Hematopoietic multipotent progenitor cell treated with erythropoietin and hydrocortisone succinate and interleukin-3 and kit ligand, for 8 days (in vitro differentiated cells): ENCODE results near the gene SMCO4.
A peak's percentile ranks its signal among the peaks of the same experiment; 100 is the strongest.

ENCODE experiments used
- DNase-seq: peaks from one replicate; pipeline ENCODE4 v3.0.0-alpha.2; 2015

Gene SMCO4

DNA sequence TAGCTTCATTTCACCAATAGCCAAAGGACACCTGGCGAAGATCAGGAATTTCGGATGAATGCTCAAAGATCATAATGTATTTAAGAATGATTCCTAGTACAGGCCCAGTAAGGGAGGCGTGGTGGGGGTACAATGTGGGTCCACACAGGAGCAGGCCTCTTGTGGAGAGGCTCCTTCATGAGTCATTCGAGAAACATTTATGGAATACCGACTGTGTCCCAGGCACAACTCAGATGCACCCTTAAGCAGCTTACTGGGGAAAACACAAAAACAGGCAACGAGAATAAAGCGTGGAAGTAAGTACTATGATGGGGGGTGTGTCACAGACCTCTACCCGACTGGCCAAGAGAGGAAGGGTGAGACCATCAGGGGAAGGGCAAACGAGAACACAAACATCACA, 44.5 kb downstream of the SMCO4 start:
- DNase-seq, result no peak

DNA sequence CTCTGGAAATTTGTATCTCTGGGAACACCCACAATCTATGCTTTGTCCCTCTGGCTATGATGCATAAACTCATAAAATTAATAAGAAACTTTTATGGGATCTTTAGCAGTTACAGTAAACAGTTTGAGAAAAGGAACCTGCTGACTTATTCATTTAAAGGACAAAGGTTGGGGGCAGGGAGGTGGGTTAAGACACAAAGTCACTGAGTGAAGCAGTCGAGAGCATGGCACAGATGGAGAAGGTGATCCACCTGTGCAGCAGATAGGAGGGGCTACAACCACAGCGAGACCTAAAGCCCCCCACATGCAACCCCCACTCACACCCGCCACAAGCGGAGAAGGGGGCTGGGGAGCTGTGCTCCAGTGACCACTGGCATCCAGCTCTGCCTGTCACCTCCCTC, 45.0 kb downstream of the SMCO4 start:
- no peak for DNase-seq

DNA sequence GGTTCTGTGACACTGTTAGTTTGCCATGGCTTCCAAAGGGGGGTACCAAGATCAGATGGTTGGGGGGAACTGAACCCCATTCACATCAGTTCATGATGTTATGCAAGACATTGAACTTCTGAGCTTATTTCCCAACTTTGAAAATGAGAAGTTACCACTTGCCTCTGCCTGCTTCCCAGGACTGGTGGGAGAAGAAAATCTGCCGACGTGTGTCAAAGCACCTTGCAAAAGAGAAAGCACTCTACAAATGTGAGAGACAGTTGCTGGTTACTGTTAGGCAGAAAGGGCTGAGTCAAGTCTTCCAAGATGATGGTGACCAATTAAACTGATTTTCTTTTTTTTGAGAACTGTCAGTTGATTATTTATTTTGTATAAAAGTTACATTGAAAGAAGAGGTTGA, 45.6 kb downstream of the SMCO4 start:
- DNase-seq, result no peak

DNA sequence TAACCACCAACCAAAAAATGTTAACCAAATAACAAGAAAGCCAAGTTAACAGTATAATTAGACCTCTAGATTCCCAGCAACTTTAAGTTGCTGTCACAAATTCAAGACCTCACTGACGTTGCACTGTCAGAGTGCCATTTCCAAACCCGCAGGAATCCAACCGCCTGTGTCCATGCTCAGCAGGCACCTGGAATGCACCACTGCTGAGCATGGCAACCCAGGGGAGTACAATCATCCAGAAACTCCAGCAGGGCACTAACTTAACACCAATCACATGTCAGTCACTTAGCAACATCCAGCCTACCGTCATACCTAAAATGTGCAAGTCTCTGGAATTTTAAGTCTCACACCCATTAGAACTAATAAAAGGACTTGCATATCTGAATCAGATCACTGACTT, 48.8 kb downstream of the SMCO4 start:
- DNase-seq, result no peak

DNA sequence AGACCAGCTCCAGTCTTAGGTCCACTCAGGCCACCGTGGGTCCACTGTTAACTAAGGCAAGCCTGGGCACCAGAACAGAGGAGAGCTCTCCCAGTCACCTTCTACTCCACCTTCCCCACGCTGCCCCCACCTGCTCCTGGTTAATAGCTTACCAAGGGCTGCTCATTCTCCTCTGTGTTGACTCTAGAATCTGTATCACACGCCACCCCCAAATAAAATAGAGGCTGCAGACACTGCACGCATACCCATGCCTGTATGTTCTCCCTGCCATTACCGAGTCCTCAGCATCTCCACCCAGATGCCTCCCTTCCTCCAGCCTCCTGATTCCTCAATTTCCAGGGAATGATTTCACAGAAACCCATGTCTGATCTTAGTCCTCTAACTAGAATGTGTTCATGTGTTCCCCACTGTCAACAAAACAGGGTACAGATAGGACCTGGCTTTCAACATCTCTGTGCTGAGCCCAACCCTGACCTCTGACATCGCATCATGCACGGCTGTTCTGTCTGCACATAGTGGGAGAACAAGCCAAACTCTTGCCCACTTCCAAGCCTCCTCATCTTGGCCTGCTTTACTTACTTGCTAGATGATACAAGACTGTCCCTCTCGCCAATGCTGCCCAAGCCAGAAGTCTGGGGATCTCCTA, 49.8 kb downstream of the SMCO4 start:
- DNase-seq, result no peak

DNA sequence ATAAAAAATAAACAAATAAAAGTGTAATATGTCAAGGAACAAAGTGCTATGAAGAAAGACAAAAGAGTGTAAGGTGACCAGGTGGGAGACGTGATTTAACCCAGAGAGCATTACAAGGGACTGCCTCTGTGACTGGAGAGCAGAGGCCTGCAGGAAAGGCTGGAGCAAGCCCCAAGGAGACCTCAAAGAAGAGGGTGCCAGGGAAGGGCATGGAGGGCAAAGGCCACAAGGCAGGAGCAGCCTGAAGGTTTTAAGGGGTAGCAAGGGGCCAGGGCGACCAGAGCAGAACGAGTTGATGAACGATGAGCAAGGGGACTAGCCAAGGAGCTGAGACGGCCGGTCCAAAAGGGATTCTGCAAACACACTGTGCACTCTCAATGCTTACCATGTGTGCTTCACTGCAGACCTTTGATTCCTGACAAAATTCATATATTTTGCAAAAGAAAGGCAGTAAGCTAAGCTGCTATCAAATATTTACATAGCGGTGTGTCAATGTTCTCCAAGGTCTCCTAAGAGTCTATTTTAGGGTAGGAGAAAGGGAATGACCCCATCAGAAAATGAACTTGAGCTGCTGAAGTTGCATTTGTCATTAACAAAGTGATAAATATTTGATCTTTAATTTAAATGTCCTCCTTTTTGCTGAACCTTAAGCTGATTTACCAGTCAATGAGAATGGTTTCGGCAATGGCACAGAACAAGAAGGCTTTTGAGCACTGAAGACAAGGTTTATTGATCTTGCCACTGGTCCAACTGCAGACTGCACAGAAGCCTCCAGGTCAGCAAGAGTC, 50.5 kb downstream of the SMCO4 start:
- DNase-seq, result no peak

DNA sequence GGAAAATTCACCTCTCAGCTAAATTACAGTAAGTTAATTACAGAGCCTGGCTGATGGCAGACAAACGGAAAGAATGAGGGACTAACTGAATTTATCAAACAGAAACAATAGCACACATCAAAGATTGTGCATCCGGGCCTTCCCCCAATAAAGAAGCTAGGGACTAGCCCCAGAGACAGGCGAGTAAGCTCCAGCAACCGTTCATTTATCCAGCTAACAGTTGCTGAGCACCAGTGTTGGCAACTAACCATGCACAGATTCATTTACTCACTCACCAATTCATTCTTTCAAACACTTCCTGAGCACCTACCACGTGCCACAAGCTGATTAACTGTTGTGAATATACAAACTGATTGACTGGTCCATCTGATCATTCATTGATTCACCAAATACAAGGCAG, 51.2 kb downstream of the SMCO4 start:
- DNase-seq, result no peak

DNA sequence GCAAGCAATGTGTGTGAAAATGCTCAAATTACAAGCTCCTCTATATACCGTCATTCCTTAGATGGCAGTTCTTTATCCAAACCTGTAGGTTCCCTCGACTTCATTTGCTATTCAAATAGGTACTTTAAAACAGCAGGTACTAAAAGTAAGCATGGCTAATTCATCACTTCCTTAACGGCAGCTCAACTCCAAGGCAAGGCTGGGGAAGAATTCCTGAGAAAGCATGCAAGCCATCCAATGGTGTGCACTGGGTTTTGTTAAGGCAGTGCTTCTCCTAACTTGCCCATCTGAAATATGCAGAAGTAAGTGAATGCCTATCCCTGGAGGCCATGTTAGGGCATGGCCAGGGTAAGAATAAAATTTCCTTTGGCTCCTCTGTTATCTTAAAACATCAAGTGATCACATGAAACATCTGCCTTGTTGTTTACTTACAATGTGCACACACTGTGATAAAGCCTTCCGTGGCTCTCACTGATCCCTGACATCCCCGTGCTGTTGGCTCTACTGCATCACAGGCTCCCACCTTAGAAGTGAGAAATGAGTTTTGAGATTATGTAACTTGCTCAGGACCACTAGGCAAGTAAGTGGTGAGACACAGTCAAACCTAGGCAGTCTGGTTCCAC, 52.1 kb downstream of the SMCO4 start:
- peak; percentile 38 for DNase-seq

DNA sequence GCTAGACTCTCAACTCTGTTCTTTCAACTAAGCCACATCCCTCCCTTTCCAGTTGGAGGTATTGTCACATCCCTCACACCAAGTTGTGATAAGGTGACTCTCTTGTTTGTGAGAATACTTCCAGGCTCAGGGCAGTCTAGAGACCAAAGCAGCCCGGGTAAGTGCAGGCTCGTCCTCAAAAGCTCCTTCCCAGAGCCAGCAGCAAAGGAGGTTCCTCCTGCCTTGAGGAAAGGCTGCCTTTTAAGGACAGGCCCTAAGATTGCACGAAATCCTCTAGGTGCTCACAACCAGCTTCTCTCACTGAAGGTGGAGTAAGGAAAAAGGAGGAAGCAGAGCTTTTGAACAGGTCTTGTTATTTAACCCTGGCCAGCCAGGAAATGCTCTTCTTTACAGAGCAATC, 53.4 kb downstream of the SMCO4 start:
- DNase-seq, result no peak

DNA sequence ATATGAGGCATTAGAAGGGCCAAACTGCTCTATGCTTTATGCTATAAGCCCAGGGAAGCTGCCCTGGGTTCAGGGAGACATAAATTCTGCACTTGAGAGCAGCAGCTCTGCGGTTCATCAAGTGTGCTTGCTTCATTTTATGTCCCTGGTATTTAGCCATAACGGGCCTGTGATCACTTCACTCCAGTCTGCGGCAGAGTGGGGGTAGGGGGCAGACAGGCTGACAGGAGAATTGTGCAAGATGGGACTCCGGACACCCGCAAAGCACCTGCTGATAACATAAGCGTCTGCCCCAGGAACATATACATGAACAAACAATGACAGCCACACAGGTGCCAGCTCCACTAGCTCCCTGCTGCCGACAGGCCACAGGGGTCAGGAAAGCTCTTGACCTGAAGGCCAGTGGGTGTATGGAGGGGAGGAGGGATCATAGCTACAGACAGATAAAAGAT, 56.1 kb downstream of the SMCO4 start:
- no peak for DNase-seq

DNA sequence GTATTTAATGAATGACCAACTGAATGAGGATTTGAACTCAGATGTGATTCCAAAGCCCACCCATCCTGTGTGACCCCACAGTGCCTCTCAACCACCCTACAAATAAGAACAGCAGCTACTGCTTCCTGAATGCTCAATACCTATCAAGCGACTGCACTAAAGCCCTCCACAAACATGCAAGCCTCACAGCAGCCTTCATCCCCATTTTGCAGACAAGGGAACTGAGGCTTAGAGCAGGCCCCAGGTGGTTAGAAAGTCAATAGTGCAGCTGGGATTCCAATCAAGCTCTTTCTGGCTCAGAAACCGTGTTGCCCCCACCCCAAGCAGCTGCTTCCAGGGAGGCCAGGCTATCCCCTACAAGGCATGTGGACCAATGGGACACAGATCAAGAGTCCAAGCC, 57.2 kb downstream of the SMCO4 start:
- DNase-seq, result no peak

DNA sequence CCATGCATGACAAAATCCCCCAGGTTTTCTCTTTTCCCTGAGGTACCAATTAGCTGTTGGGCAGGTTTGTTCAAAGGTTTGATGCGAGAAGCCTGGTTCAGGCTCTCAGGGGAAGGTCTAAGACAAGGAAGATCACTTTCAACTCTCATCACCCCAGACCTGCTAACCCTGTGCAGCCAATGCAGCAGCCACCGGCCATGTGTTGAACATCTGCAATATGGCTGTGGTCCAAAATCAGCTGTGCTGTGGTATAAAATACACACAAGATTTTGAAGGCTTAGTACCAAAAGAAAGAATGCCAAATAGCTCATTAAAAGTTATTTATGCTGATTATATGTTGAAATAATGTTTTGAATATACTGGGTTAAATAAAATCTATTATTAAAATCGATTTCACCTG, 58.5 kb downstream of the SMCO4 start:
- no peak for DNase-seq

DNA sequence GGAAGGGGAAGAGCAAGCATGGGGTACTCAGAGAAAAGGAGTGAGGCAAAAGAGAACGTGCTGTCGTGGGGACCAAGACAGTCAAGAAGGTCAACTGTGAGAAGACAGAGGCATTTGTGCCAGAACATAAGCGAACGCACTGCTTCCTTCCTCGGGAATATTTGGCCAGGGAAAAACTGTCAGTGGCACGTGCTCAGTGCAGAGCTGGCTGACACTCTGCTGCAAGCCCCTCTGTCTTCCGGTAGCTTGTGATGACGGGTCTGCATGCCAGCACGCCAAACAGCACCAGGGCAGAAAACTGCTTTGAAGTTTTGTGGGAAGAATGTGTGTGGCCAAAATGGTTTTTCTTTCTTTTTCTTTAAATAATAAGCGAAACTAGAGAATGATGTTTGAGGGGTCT, 60.6 kb downstream of the SMCO4 start:
- no peak for DNase-seq

DNA sequence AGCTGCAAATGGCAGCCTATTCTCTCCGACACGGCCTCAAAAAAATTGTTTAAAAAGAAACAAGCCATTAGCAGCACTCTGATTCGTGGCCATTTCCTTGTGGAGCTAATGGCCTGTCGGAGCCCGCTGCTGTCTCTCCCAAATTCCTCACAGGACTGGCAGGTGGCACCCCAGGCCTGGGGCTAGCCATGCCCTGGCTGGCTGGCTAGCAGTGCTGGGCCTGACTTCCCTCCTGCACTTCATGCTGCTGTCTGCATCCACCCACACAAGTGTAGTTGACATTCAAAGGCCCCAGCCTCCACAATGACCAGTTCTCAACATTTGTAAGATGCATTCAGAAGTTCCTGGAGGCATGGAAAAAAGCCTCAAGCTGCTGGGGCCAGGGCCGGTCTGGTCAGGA, 61.5 kb downstream of the SMCO4 start:
- DNase-seq, result no peak

DNA sequence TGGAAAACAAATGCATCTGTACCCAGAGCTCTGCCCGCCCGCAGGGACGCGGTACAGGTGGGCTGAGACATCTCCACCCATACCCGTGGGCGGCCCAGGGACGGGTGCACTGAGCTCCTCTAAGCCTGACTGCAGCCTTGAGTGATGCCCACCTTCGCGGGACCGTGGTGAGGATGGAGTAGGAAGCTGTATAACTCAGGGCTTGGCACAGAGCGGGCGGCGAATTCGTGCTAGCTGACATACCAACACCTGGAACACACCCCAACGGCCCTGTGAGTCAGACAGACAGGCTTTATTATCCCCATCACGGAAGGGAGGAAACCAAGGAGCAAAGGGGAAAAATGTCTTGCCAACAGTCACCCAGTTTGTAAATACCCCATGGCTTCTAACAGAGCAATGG, 61.9 kb downstream of the SMCO4 start:
- no peak for DNase-seq

DNA sequence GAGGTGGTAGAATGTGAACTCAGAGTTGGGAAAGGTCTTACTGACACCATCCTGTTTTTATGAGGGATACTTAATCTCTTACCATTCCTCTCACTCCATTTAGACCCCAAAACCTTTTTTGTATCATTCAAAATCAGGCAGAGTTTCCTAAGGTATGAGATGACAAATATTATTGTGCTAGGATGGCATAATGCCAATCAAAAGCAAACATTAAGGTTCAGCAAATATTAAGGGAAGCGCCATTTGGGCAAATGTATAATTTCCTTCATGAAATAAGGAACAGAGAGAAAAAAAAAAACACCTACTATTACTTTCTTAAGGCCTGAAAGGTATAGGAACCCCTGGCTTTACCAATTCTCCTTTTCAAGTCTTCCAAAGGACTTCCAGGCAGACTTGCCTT, 62.4 kb downstream of the SMCO4 start:
- no peak for DNase-seq

DNA sequence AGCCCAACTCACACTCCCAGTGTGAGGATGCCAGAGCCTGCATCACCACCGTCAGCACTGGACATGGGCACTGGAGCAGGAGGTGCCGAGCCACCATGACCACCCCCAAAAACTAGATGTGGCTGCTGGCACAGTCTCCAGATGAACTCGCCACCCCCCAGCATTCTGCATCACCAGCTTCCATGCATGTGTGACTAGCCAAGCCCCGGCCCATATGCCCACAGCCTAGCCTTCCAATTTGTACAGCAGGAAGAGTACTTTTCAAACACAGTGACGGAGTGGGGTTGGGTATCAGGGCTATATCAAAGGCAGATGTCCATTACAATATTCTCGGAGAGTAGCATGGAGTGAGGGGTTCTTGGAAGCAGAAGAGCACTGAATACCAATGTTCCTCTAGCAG, 62.9 kb downstream of the SMCO4 start:
- DNase-seq, result no peak

DNA sequence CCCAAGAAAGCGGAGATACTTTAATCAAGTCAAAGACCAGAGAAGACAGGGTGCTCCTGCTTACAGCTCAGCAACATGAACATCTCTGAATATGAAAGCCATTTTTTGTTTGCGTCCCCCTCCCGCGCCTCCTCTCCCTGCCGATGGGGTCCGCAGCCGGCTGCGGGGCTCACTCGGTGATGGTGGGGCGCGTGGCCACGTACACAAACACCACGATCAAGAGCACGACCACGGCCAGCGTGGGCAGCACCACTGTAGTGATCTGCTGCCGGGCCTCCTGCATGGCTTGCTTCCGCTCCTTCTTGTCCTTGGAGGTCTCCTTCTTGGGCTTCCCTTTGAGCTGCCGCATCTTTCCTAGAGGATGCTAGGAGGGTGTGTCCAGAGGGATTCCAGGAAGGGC, 64.3 kb downstream of the SMCO4 start:
- no peak for DNase-seq

DNA sequence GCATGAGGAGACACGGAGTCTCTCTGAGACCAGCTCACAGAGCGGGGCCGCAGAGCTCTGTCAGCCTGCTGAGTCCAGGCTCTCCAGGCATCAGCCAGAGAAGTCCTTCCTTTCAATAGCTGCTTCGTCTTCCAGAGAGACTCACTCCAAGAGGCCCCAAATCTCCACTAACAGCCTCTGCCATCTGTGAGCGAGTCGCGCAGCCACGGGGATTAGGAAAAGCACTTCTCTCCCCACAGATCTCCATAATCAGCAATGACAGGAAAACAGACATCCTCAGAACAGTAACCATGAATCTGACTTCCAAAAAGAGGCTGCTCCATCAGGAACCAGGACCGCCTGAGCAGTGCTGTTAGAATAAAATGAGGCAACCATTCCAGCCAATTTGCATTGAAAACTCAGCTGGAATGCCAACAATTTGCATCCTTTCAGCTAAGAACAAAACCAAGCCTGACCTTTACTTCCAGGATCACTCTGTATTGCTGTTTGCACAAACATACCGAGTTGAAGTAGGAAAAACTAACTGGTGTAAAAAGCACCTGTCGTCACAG, 65.4 kb downstream of the SMCO4 start:
- DNase-seq, result no peak

DNA sequence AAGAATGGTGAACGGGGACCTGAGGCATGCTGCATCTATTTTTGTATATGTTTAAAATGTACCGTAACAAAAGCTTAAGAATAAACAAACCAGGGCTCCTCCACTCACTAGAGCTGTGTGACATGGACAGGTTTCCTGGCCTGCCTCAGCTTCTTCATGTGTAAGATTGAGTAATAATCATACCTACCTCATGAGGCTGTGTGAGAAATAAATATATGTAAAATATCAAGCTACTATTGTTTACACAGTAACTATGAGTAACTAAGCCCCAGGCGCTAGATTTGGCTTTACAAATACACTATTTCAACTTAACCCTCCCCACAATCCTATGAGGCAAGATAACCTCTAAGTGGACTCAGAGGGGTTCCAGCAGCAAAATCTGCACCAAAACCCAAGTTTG, 66.4 kb downstream of the SMCO4 start:
- no peak for DNase-seq

DNA sequence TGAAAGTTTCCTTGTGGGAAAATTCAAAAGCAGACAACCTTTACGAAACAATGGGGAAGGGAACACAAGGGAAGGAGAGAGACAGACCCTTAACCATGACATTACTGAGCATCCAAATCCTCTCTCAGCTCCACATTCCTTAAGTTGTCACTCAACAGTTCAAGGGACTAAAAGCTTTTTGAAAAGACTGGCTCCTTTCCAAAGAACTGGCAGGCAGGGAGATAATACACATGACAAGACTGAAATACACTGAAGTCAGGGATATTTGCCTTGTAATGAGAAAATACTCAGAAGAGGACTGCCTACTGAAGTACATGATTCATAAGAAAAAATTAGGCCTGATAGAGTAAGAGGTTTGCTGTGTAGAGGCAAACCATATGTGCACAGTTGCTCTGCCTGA, 69.1 kb downstream of the SMCO4 start:
- DNase-seq, result no peak

DNA sequence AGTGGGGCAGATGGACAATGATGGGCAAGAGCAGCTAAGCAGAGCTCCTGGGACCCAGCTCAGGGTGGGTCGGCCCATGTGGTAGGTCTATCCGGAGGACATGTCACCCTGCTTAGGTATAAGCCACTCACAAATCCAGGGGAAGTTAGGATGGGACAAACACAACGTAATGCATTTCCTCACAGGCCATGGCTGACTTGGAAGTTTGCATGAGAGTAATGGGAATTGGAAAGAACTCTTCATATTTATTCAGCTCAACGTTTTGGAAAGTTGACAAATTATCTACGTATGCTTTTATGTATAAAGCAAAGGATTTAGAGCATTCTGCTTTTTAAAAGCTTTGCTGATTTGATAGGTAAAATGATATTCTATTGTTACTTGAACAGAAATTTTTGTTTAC, 74.9 kb downstream of the SMCO4 start:
- DNase-seq, result no peak

DNA sequence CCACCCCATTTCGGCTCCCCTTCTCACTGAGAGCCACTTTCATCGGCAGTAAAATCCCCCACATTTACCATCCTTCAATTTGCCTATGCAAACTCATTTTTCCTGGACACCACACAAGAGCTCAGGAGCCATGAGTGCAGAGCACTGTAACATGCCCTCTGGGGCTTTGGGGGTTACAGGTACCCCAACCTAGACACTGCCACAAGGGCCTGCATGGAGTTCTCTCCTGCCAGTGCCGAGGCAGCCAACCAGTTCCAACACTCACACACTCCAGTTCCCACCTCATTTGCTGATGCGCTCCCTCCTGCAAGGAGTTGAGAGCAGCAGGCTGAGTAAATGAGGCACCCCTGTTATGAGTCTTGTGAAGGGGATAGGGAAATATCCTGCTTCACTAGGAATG, 76.1 kb downstream of the SMCO4 start:
- DNase-seq, result no peak

DNA sequence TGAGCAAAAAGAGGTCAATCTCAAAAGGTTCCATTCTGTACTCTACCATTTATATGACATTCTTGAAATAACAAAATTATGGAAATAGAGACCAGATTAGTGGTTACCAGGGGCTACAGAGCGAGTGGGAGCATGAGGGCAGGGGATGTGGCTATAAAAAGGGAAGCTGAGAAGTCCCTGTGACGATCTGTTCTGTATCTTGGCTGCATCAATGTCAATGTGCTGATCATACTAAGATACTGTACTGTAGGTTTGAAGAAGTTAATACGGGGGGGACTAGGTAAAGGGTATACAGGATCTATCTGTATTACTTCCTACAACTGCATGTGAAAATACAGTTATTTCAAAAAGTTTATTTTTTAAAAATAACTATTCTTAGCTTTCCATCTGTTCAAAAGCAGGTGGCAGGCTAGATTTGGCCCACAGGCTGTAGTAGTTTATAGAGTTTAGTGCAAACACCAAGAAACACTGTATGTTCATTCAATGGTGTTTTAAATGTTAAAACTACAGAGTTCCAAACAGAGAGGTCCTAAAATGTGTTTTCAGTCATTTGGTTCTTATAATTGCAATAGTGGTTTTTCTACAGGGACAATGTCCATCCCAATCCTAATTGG, 78.2 kb downstream of the SMCO4 start:
- DNase-seq, result no peak
